ENCODE results near the gene SEMA3A.
"Not testable (repeated sequence)": the region's sequence is repeated elsewhere in the genome, so short reads cannot be mapped to it uniquely, and the experiment has no call there.

SEMA3A gene

GRCh38 chr7:84219310-84219709 lies 24.7 kb upstream of the SEMA3A start:
- H3K79me2 ChIP-seq (ENCODE audit: control insufficient read depth, insufficient read depth, low read length, unreplicated experiment): no peaks in the 10 kb centered on the region
- H3K4me1 ChIP-seq (ENCODE audit: control insufficient read depth, insufficient read depth, low read length, unreplicated experiment): peaks cover 12% of the 10 kb centered on the region
- H3K27me3 ChIP-seq (ENCODE audit: insufficient read depth, low read length): no peaks in the 10 kb centered on the region
- no peak overlapping the region for H3K4me3 ChIP-seq (ENCODE audit: low read depth, low read length)
- H2AFZ ChIP-seq (ENCODE audit: low read length, unreplicated experiment): no peak overlapping the region
- peak overlapping the region; percentile 24; the same call in 1 of the 2 replicates for H3K27ac ChIP-seq (ENCODE audit: low read depth, low read length)
- H3K36me3 ChIP-seq (ENCODE audit: insufficient read depth, low read length): no peaks in the 10 kb centered on the region

- no peak overlapping the region for H3K4me3 ChIP-seq (ENCODE audit: low read depth, low read length)
- H3K79me2 ChIP-seq (ENCODE audit: control insufficient read depth, insufficient read depth, low read length, unreplicated experiment): no peaks in the 10 kb centered on the region
- H3K4me1 ChIP-seq (ENCODE audit: control insufficient read depth, insufficient read depth, low read length, unreplicated experiment): peaks cover 12% of the 10 kb centered on the region
- no peaks in the 10 kb centered on the region for H3K36me3 ChIP-seq (ENCODE audit: insufficient read depth, low read length)
- H2AFZ ChIP-seq (ENCODE audit: low read length, unreplicated experiment): no peak overlapping the region
- peak overlapping the region; percentile 24; the same call in 1 of the 2 replicates for H3K27ac ChIP-seq (ENCODE audit: low read depth, low read length)
- no peaks in the 10 kb centered on the region for H3K27me3 ChIP-seq (ENCODE audit: insufficient read depth, low read length)
Observed at GRCh38 chr7:84218681-84219080, 24.1 kb upstream of the SEMA3A start.

GRCh38 chr7:84216472-84216871 lies 21.9 kb upstream of the SEMA3A start:
- H3K4me1 ChIP-seq (ENCODE audit: control insufficient read depth, insufficient read depth, low read length, unreplicated experiment): peaks cover 12% of the 10 kb centered on the region
- no peaks in the 10 kb centered on the region for H3K36me3 ChIP-seq (ENCODE audit: insufficient read depth, low read length)
- no peak overlapping the region for H2AFZ ChIP-seq (ENCODE audit: low read length, unreplicated experiment)
- no peak overlapping the region for H3K27ac ChIP-seq (ENCODE audit: low read depth, low read length)
- H3K27me3 ChIP-seq (ENCODE audit: insufficient read depth, low read length): no peaks in the 10 kb centered on the region
- no peak overlapping the region for H3K4me3 ChIP-seq (ENCODE audit: low read depth, low read length)
- no peaks in the 10 kb centered on the region for H3K79me2 ChIP-seq (ENCODE audit: control insufficient read depth, insufficient read depth, low read length, unreplicated experiment)

GRCh38 chr7:84214757-84215156 lies 20.2 kb upstream of the SEMA3A start:
- H3K79me2 ChIP-seq (ENCODE audit: control insufficient read depth, insufficient read depth, low read length, unreplicated experiment); H3K27me3 ChIP-seq (ENCODE audit: insufficient read depth, low read length); H3K27ac ChIP-seq (ENCODE audit: low read depth, low read length); H3K36me3 ChIP-seq (ENCODE audit: insufficient read depth, low read length); H3K4me3 ChIP-seq (ENCODE audit: low read depth, low read length); H2AFZ ChIP-seq (ENCODE audit: low read length, unreplicated experiment): not testable (repeated sequence)
- H3K4me1 ChIP-seq (ENCODE audit: control insufficient read depth, insufficient read depth, low read length, unreplicated experiment): peaks cover 12% of the 10 kb centered on the region

GRCh38 chr7:84210301-84210700 lies 15.7 kb upstream of the SEMA3A start:
- H3K36me3 ChIP-seq (ENCODE audit: insufficient read depth, low read length): no peaks in the 10 kb centered on the region
- H3K79me2 ChIP-seq (ENCODE audit: control insufficient read depth, insufficient read depth, low read length, unreplicated experiment): no peaks in the 10 kb centered on the region
- no peak overlapping the region for H3K4me3 ChIP-seq (ENCODE audit: low read depth, low read length)
- no peak overlapping the region for H3K27ac ChIP-seq (ENCODE audit: low read depth, low read length)
- no peaks in the 10 kb centered on the region for H3K4me1 ChIP-seq (ENCODE audit: control insufficient read depth, insufficient read depth, low read length, unreplicated experiment)
- no peak overlapping the region for H2AFZ ChIP-seq (ENCODE audit: low read length, unreplicated experiment)
- H3K27me3 ChIP-seq (ENCODE audit: insufficient read depth, low read length): no peaks in the 10 kb centered on the region

GRCh38 chr7:84209006-84209405 lies 14.4 kb upstream of the SEMA3A start:
- H3K27me3 ChIP-seq (ENCODE audit: insufficient read depth, low read length): no peaks in the 10 kb centered on the region
- no peak overlapping the region for H2AFZ ChIP-seq (ENCODE audit: low read length, unreplicated experiment)
- no peaks in the 10 kb centered on the region for H3K4me1 ChIP-seq (ENCODE audit: control insufficient read depth, insufficient read depth, low read length, unreplicated experiment)
- H3K36me3 ChIP-seq (ENCODE audit: insufficient read depth, low read length): no peaks in the 10 kb centered on the region
- H3K4me3 ChIP-seq (ENCODE audit: low read depth, low read length): no peak overlapping the region
- H3K79me2 ChIP-seq (ENCODE audit: control insufficient read depth, insufficient read depth, low read length, unreplicated experiment): no peaks in the 10 kb centered on the region
- no peak overlapping the region for H3K27ac ChIP-seq (ENCODE audit: low read depth, low read length)

- Histone ChIP-seq H3K27ac (ENCODE audit: low read depth, low read length) (no peak overlapping the region), H3K4me1 (ENCODE audit: control insufficient read depth, insufficient read depth, low read length, unreplicated experiment) (no peaks in the 10 kb centered on the region), H3K4me3 (ENCODE audit: low read depth, low read length) (no peak overlapping the region), H3K27me3 (ENCODE audit: insufficient read depth, low read length) (no peaks in the 10 kb centered on the region), H2AFZ (ENCODE audit: low read length, unreplicated experiment) (no peak overlapping the region), H3K36me3 (ENCODE audit: insufficient read depth, low read length) (no peaks in the 10 kb centered on the region), H3K79me2 (ENCODE audit: control insufficient read depth, insufficient read depth, low read length, unreplicated experiment) (no peaks in the 10 kb centered on the region)
Observed at GRCh38 chr7:84207615-84208014, 13.0 kb upstream of the SEMA3A start.

- H2AFZ ChIP-seq (ENCODE audit: low read length, unreplicated experiment): no peak overlapping the region
- no peak overlapping the region for H3K4me3 ChIP-seq (ENCODE audit: low read depth, low read length)
- no peaks in the 10 kb centered on the region for H3K36me3 ChIP-seq (ENCODE audit: insufficient read depth, low read length)
- H3K79me2 ChIP-seq (ENCODE audit: control insufficient read depth, insufficient read depth, low read length, unreplicated experiment): no peaks in the 10 kb centered on the region
- H3K27me3 ChIP-seq (ENCODE audit: insufficient read depth, low read length): no peaks in the 10 kb centered on the region
- no peak overlapping the region for H3K27ac ChIP-seq (ENCODE audit: low read depth, low read length)
- H3K4me1 ChIP-seq (ENCODE audit: control insufficient read depth, insufficient read depth, low read length, unreplicated experiment): no peaks in the 10 kb centered on the region
Observed at GRCh38 chr7:84207025-84207424, 12.4 kb upstream of the SEMA3A start.

GRCh38 chr7:84204655-84205054 lies 10.1 kb upstream of the SEMA3A start:
- Histone ChIP-seq H3K27me3 (ENCODE audit: insufficient read depth, low read length) (no peaks in the 10 kb centered on the region), H3K27ac (ENCODE audit: low read depth, low read length) (no peak overlapping the region), H3K4me1 (ENCODE audit: control insufficient read depth, insufficient read depth, low read length, unreplicated experiment) (no peaks in the 10 kb centered on the region), H3K79me2 (ENCODE audit: control insufficient read depth, insufficient read depth, low read length, unreplicated experiment) (no peaks in the 10 kb centered on the region), H2AFZ (ENCODE audit: low read length, unreplicated experiment) (no peak overlapping the region), H3K36me3 (ENCODE audit: insufficient read depth, low read length) (no peaks in the 10 kb centered on the region), H3K4me3 (ENCODE audit: low read depth, low read length) (no peak overlapping the region)

- no peak overlapping the region for H3K27ac ChIP-seq (ENCODE audit: low read depth, low read length)
Observed at GRCh38 chr7:84202855-84203254, 8.3 kb upstream of the SEMA3A start.

GRCh38 chr7:84200859-84201258 lies 6.3 kb upstream of the SEMA3A start:
- Histone ChIP-seq H3K36me3 (ENCODE audit: insufficient read depth, low read length) (no peaks in the 10 kb centered on the region), H3K27me3 (ENCODE audit: insufficient read depth, low read length) (no peaks in the 10 kb centered on the region), H3K4me3 (ENCODE audit: low read depth, low read length) (no peak overlapping the region), H2AFZ (ENCODE audit: low read length, unreplicated experiment) (no peak overlapping the region), H3K4me1 (ENCODE audit: control insufficient read depth, insufficient read depth, low read length, unreplicated experiment) (no peaks in the 10 kb centered on the region), H3K79me2 (ENCODE audit: control insufficient read depth, insufficient read depth, low read length, unreplicated experiment) (no peaks in the 10 kb centered on the region), H3K27ac (ENCODE audit: low read depth, low read length) (no peak overlapping the region)

More at GRCh38 chr7:84202855-84203254, 8.3 kb upstream of the SEMA3A start:
- H3K4me1 ChIP-seq (ENCODE audit: control insufficient read depth, insufficient read depth, low read length, unreplicated experiment): no peaks in the 10 kb centered on the region
- H3K27me3 ChIP-seq (ENCODE audit: insufficient read depth, low read length): no peaks in the 10 kb centered on the region
- no peaks in the 10 kb centered on the region for H3K79me2 ChIP-seq (ENCODE audit: control insufficient read depth, insufficient read depth, low read length, unreplicated experiment)
- no peaks in the 10 kb centered on the region for H3K36me3 ChIP-seq (ENCODE audit: insufficient read depth, low read length)
- no peak overlapping the region for H3K4me3 ChIP-seq (ENCODE audit: low read depth, low read length)
- no peak overlapping the region for H2AFZ ChIP-seq (ENCODE audit: low read length, unreplicated experiment)
